Calu3 (cell line): Measurements from ENCODE around the gene CCDC192. TPM values are rescaled to one million over a fixed set of nuclear protein-coding genes. Genes with fewer than 3 reads are reported as not detected.
"Not testable (repeated sequence)": the region's sequence is repeated elsewhere in the genome, so short reads cannot be mapped to it uniquely, and the experiment has no call there.

Source experiments
- BruUV-seq: library from RNA; stranded (reverse); fragments of 400-500 nt; replicated peaks from 2 replicates; lab custom pipeline; 2021; lab: Mats Ljungman, UMichigan
- CTCF ChIA-PET: fragments of 300-600 bp; sonication (Branson Sonifier 250); formaldehyde crosslinking; loops from one replicate; lab custom pipeline; 2022; ENCODE audit warnings: antibody characterized with exemption; lab: Charles Lee
- DNase-seq: peaks from one replicate; pipeline ENCODE4 v3.0.0; 2022
- H3K27ac Mint-ChIP-seq: one replicate; pipeline ENCODE4 v1.8.0; 2022; ENCODE audit warnings: mixed read lengths; ENCODE audit not compliant: unreplicated experiment
- H3K27me3 Mint-ChIP-seq: one replicate; pipeline ENCODE4 v1.8.0; 2022; ENCODE audit warnings: mixed read lengths; ENCODE audit not compliant: unreplicated experiment
- H3K36me3 Mint-ChIP-seq: one replicate; pipeline ENCODE4 v1.8.0; 2022; ENCODE audit warnings: mild to moderate bottlenecking, moderate library complexity, mixed read lengths; ENCODE audit not compliant: insufficient read depth, unreplicated experiment
- H3K4me1 Mint-ChIP-seq: one replicate; pipeline ENCODE4 v1.8.0; 2022; ENCODE audit warnings: mild to moderate bottlenecking, low read depth, mixed read lengths; ENCODE audit not compliant: unreplicated experiment
- H3K4me3 Mint-ChIP-seq: one replicate; pipeline ENCODE4 v1.8.0; 2022; ENCODE audit warnings: mild to moderate bottlenecking, low read depth, moderate library complexity, mixed read lengths; ENCODE audit not compliant: unreplicated experiment
- H3K9me3 Mint-ChIP-seq: one replicate; pipeline ENCODE4 v1.8.0; 2022; ENCODE audit warnings: low read depth, mixed read lengths; ENCODE audit not compliant: unreplicated experiment
- intact Hi-C: fragments of 100-400 bp; cut with micrococcal nuclease; formaldehyde crosslinking; loops from one replicate; pipeline ENCODE4 v1.10.0; 2022; ENCODE audit not compliant: unreplicated experiment
- total RNA-seq: library from RNA; stranded (reverse); gene quantifications from 2 replicates; pipeline ENCODE4 v1.2.3, GENCODE V29; 2022
- TF ChIP-seq, protein P1 (sequence below): fragments of 200-600 bp; IDR thresholded peaks from one replicate; pipeline ENCODE4 v1.8.0; 2022; ENCODE audit warnings: antibody characterized with exemption; ENCODE audit not compliant: unreplicated experiment

CCDC192 gene
- total RNA-seq, 1 experiment from 2014 or later, result 2.5 TPM

- BruUV-seq, result no TSS peak
- TF ChIP-seq, protein P1, sequence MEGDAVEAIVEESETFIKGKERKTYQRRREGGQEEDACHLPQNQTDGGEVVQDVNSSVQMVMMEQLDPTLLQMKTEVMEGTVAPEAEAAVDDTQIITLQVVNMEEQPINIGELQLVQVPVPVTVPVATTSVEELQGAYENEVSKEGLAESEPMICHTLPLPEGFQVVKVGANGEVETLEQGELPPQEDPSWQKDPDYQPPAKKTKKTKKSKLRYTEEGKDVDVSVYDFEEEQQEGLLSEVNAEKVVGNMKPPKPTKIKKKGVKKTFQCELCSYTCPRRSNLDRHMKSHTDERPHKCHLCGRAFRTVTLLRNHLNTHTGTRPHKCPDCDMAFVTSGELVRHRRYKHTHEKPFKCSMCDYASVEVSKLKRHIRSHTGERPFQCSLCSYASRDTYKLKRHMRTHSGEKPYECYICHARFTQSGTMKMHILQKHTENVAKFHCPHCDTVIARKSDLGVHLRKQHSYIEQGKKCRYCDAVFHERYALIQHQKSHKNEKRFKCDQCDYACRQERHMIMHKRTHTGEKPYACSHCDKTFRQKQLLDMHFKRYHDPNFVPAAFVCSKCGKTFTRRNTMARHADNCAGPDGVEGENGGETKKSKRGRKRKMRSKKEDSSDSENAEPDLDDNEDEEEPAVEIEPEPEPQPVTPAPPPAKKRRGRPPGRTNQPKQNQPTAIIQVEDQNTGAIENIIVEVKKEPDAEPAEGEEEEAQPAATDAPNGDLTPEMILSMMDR, result no peak
- Mint-ChIP-seq H3K4me3 (no peak overlapping the region), H3K27ac (no peak overlapping the region), H3K27me3 (peaks cover under 1% of the 10 kb centered on the region), H3K9me3 (no peaks in the 10 kb centered on the region), H3K4me1 (no peaks in the 10 kb centered on the region), H3K36me3 (no peaks in the 10 kb centered on the region)
- DNase-seq, result no peak
- intact Hi-C loops, result no loop called here
- CTCF ChIA-PET, result no interaction called here
Observed at GRCh38 chr5:127732963-127733362, 29.8 kb downstream of the CCDC192 start.

DNA sequence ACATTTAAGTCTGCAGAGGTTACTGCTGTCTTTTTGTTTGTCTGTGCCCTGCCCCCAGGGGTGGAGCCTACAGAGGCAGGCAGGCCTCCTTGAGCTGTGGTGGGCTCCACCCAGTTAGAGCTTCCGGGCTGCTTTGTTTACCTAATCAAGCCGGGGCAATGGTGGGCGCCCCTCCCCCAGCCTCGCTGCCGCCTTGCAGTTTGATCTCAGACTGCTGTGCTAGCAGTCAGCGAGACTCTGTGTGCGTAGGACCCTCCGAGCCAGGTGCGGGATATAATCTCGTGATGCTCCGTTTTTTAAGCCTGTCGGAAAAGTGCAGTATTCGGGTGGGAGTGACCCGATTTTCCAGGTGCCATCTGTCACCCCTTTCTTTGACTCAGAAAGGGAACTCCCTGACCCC is 36.2 kb downstream of the CCDC192 start:
- intact Hi-C loops, H3K36me3 Mint-ChIP-seq, H3K4me1 Mint-ChIP-seq, H3K9me3 Mint-ChIP-seq, H3K27me3 Mint-ChIP-seq, BruUV-seq: not testable (repeated sequence)
- DNase-seq, result peak; percentile 20
- H3K27ac Mint-ChIP-seq, result peak overlapping the region; percentile 31
- peak overlapping the region; percentile 63 for H3K4me3 Mint-ChIP-seq
- CTCF ChIA-PET, result interaction anchor here (1.1 kb wide), 1 partner anchor 139 kb away, joined by 4 read pairs; no protein-coding TSS in a partner anchor

DNA sequence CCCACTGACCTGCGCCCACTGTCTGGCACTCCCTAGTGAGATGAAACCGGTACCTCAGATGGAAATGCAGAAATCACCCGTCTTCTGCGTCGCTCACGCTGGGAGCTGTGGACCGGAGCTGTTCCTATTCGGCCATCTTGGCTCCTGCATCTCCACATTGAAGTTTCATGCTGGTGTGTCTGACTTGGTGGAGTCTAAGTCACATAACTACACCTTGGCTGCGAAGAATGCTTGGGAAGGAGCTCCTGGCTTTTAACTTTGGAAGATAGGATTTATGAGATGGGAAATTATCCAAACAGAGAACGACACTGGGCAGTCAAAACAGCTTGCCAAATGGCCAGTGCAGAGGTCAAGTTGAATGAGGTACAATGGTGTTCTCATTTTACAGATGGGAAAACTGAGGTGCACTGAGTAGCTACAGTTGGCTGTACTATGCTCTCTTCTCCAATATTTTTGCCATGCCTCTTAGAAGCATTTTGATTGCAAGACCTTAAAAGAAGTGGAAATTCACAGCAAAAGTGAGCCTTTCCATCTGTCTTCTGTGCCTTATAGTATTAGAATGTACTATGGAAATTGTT is 36.7 kb downstream of the CCDC192 start:
- Mint-ChIP-seq H3K36me3 (peaks cover 5% of the 10 kb centered on the region), H3K9me3 (peaks cover 2% of the 10 kb centered on the region), H3K4me3 (peak overlapping the region; percentile 63), H3K27ac (peak overlapping the region; percentile 31), H3K27me3 (peaks cover 7% of the 10 kb centered on the region), H3K4me1 (peaks cover 9% of the 10 kb centered on the region)
- TF ChIP-seq, protein P1, result no peak
- TSS peak; percentile 37 for BruUV-seq
- intact Hi-C loops, result loop anchor here (5.0 to 10.0 kb wide), 2 partner anchors 472 to 605 kb away; no protein-coding TSS in a partner anchor
- DNase-seq, result no peak
- CTCF ChIA-PET, result interaction anchor here (0.5 to 1.1 kb wide), 2 partner anchors 138 to 172 kb away, joined by 4 to 6 read pairs; no protein-coding TSS in a partner anchor

- Mint-ChIP-seq H3K9me3 (peaks cover 2% of the 10 kb centered on the region), H3K36me3 (peaks cover 5% of the 10 kb centered on the region), H3K4me1 (peaks cover 9% of the 10 kb centered on the region), H3K27ac (no peak overlapping the region), H3K27me3 (peaks cover 7% of the 10 kb centered on the region), H3K4me3 (no peak overlapping the region)
- intact Hi-C loops, result loop anchor here (5.0 to 10.0 kb wide), 2 partner anchors 471 to 603 kb away; no protein-coding TSS in a partner anchor
- CTCF ChIA-PET, result no interaction called here
- DNase-seq, result no peak
- BruUV-seq, result no TSS peak
- TF ChIP-seq, protein P1, result no peak
Observed at GRCh38 chr5:127741412-127741811, 38.2 kb downstream of the CCDC192 start.

- no peak for DNase-seq
- CTCF ChIA-PET, result no interaction called here
- no TSS peak for BruUV-seq
- Mint-ChIP-seq H3K4me3 (no peak overlapping the region), H3K27me3 (no peaks in the 10 kb centered on the region), H3K27ac (no peak overlapping the region), H3K9me3 (no peaks in the 10 kb centered on the region), H3K4me1 (peaks cover 9% of the 10 kb centered on the region), H3K36me3 (peaks cover 5% of the 10 kb centered on the region)
- intact Hi-C loops, result loop anchor here (5.0 to 10.0 kb wide), 2 partner anchors 468 to 601 kb away; no protein-coding TSS in a partner anchor
- TF ChIP-seq, protein P1, result no peak
Observed at GRCh38 chr5:127744241-127744640, 41.0 kb downstream of the CCDC192 start.
